Natural killer cell (primary cell): ENCODE measurements around the gene NAPA. TPM values are rescaled to one million over a fixed set of nuclear protein-coding genes. Genes with fewer than 3 reads are reported as not detected.

ENCODE experiments used
- ATAC-seq, 3 donors: fragments of 150-1000 bp in 2 of 3; fragments of 200-7000 bp in 1 of 3; cut with Tn5 transposase; 1 replicate in 1 of 3; 2 replicates in 2 of 3; pipeline ENCODE4 v1.10.0; 2021; ENCODE audit warnings: mild to moderate bottlenecking in 2 of 3, moderate library complexity in 2 of 3
- DNase-seq, 2 donors: peaks; one replicate each; pipeline versions ENCODE4 v3.0.0 to v3.0.0-alpha.2; 2013 to 2021; ENCODE audit warnings: mixed read lengths in 1 of 2
- H3K27ac ChIP-seq: one replicate; pipeline ENCODE4 v1.5.1; 2013; ENCODE audit warnings: mild to moderate bottlenecking, low read length
- H3K27me3 ChIP-seq: one replicate; pipeline ENCODE4 v1.6.1; 2013; ENCODE audit warnings: low read length; ENCODE audit not compliant: control insufficient read depth, insufficient read depth
- H3K36me3 ChIP-seq: one replicate; pipeline ENCODE4 v1.6.1; 2013; ENCODE audit warnings: low read length; ENCODE audit not compliant: control insufficient read depth, insufficient read depth
- H3K4me1 ChIP-seq: one replicate; pipeline ENCODE4 v1.6.1; 2013; ENCODE audit warnings: low read length; ENCODE audit not compliant: control insufficient read depth, insufficient read depth
- H3K4me3 ChIP-seq: one replicate; pipeline ENCODE4 v1.5.1; 2013; ENCODE audit warnings: low read length
- H3K9me3 ChIP-seq: one replicate; pipeline ENCODE4 v1.6.1; 2013; ENCODE audit warnings: low read length; ENCODE audit not compliant: control insufficient read depth, insufficient read depth
- H3K27ac Mint-ChIP-seq, 2 donors: one replicate each; pipeline ENCODE4 v1.8.0; 2022; ENCODE audit warnings: mild to moderate bottlenecking in 2 of 2, mixed read lengths in 2 of 2, moderate library complexity in 1 of 2
- H3K27me3 Mint-ChIP-seq, 2 donors: one replicate each; pipeline ENCODE4 v1.8.0; 2022; ENCODE audit warnings: low read depth in 2 of 2, mixed read lengths in 2 of 2
- H3K36me3 Mint-ChIP-seq: one replicate; pipeline ENCODE4 v1.8.0; 2022; ENCODE audit warnings: mixed read lengths
- H3K4me1 Mint-ChIP-seq, 2 donors: one replicate each; pipeline ENCODE4 v1.8.0; 2022; ENCODE audit warnings: mixed read lengths in 2 of 2
- H3K4me3 Mint-ChIP-seq: one replicate; pipeline ENCODE4 v1.8.0; 2022; ENCODE audit warnings: mild to moderate bottlenecking, moderate library complexity, mixed read lengths
- H3K9me3 Mint-ChIP-seq, 2 donors: one replicate each; pipeline ENCODE4 v1.8.0; 2022; ENCODE audit warnings: mixed read lengths in 2 of 2
- CTCF ChIP-seq: fragments of 200-600 bp; IDR thresholded peaks from one replicate; pipeline ENCODE4 v1.8.0; 2022; ENCODE audit warnings: antibody characterized with exemption
- WGBS: methylation state at CpG from one replicate; pipeline ENCODE4 v1.1.7; 2013; ENCODE audit warnings: missing lambda C conversion rate; ENCODE audit not compliant: insufficient coverage; 5-methylcytosine and 5-hydroxymethylcytosine counted together
- intact Hi-C: fragments of 100-400 bp; cut with micrococcal nuclease; formaldehyde crosslinking; loops from one replicate; pipeline ENCODE4 v1.14.2; 2022
- total RNA-seq, 4 donors: library from RNA; stranded (reverse); fragments of 120-200 nt in 1 of 4; gene quantifications; one replicate each; pipeline versions ENCODE4 v1.2.3 to v1.2.4, GENCODE V29; 2013 to 2022

NAPA gene
- total RNA-seq, 3 donors from 2014 or later (not counting 1 experiment from before 2014, with no cell fraction given) = 192 to 215 (median 192) TPM

- H3K9me3 ChIP-seq = no peaks in the 10 kb centered on the region
- peaks cover 6% of the 10 kb centered on the region for H3K36me3 ChIP-seq
- H3K27me3 ChIP-seq = no peaks in the 10 kb centered on the region
- WGBS = 2% methylated on average over 52 of the region's 57 CpGs
- peak within 1 kb of the TSS; percentile 75 for H3K27ac ChIP-seq
- DNase-seq (peak; percentile 88 to 93), ATAC-seq (peak; percentile 81 to 92 (median 86))
- H3K4me3 ChIP-seq = peak within 1 kb of the TSS; percentile 65
- Mint-ChIP-seq H3K27ac (peak within 1 kb of the TSS; percentile 93 to 97), H3K9me3 (no peaks in the 10 kb centered on the region), H3K27me3 (peaks cover 0 to 3% of the 10 kb centered on the region in 2 donors), H3K36me3 (no peaks in the 10 kb centered on the region), H3K4me1 (peaks cover 23 to 36% of the 10 kb centered on the region in 2 donors), H3K4me3 (peak within 1 kb of the TSS; percentile 95)
- intact Hi-C loops = loop anchor here (1.0 kb wide), 3 partner anchors 31 to 135 kb away; partner anchors contain the start of genes DHX34 and NAPA
- TF ChIP-seq CTCF = peak; percentile 82
- H3K4me1 ChIP-seq = peaks cover 35% of the 10 kb centered on the region
These were observed 30.8 kb downstream of the NAPA start, which contains the start of gene KPTN for GRCh38 chr19:47483800-47484690. Gene KPTN (minus strand): TSS chr19:47484219. CDS start chr19:47484160, 59 bp downstream.

- no peak for ATAC-seq
- Mint-ChIP-seq H3K27me3 (peaks cover 0 to 3% of the 10 kb centered on the region in 2 donors), H3K9me3 (no peaks in the 10 kb centered on the region), H3K27ac (peak overlapping the region; percentile 93 to 97), H3K4me3 (no peak overlapping the region), H3K36me3 (no peaks in the 10 kb centered on the region), H3K4me1 (peaks cover 23 to 36% of the 10 kb centered on the region in 2 donors)
- DNase-seq = no peak
- H3K27ac ChIP-seq = no peak overlapping the region
- no peaks in the 10 kb centered on the region for H3K9me3 ChIP-seq
- no peaks in the 10 kb centered on the region for H3K27me3 ChIP-seq
- WGBS = 94% methylated on average over 15 of the region's 15 CpGs
- H3K4me1 ChIP-seq = peaks cover 35% of the 10 kb centered on the region
- H3K36me3 ChIP-seq = peaks cover 1% of the 10 kb centered on the region
- TF ChIP-seq CTCF = no peak
- intact Hi-C loops = no loop called here
- no peak overlapping the region for H3K4me3 ChIP-seq
These were observed 31.7 kb downstream of the NAPA start for GRCh38 chr19:47483200-47483599.

GRCh38 chr19:47481460-47482052, 33.3 kb downstream of the NAPA start:
- Histone ChIP-seq H3K4me3 (no peak overlapping the region), H3K27ac (no peak overlapping the region), H3K9me3 (no peaks in the 10 kb centered on the region), H3K4me1 (peaks cover 27% of the 10 kb centered on the region), H3K27me3 (no peaks in the 10 kb centered on the region), H3K36me3 (no peaks in the 10 kb centered on the region)
- intact Hi-C loops = no loop called here
- H3K27ac Mint-ChIP-seq = no peak overlapping the region
- no peak for TF ChIP-seq CTCF
- H3K9me3 Mint-ChIP-seq = no peaks in the 10 kb centered on the region
- 94% methylated on average over 4 of the region's 4 CpGs for WGBS
- H3K36me3 Mint-ChIP-seq = no peaks in the 10 kb centered on the region
- H3K4me1 Mint-ChIP-seq = peaks cover 23 to 24% of the 10 kb centered on the region in 2 donors
- no peak for ATAC-seq
- peaks cover 0 to 3% of the 10 kb centered on the region in 2 donors for H3K27me3 Mint-ChIP-seq
- no peak for DNase-seq
- no peak overlapping the region for H3K4me3 Mint-ChIP-seq
